Measurements from ENCODE around the gene AJAP1. TPM values are rescaled to one million over a fixed set of nuclear protein-coding genes. Genes with fewer than 3 reads are reported as not detected.

AJAP1 gene
- total RNA-seq, 1 donor from 2014 or later, result 0.35 TPM

DNA sequence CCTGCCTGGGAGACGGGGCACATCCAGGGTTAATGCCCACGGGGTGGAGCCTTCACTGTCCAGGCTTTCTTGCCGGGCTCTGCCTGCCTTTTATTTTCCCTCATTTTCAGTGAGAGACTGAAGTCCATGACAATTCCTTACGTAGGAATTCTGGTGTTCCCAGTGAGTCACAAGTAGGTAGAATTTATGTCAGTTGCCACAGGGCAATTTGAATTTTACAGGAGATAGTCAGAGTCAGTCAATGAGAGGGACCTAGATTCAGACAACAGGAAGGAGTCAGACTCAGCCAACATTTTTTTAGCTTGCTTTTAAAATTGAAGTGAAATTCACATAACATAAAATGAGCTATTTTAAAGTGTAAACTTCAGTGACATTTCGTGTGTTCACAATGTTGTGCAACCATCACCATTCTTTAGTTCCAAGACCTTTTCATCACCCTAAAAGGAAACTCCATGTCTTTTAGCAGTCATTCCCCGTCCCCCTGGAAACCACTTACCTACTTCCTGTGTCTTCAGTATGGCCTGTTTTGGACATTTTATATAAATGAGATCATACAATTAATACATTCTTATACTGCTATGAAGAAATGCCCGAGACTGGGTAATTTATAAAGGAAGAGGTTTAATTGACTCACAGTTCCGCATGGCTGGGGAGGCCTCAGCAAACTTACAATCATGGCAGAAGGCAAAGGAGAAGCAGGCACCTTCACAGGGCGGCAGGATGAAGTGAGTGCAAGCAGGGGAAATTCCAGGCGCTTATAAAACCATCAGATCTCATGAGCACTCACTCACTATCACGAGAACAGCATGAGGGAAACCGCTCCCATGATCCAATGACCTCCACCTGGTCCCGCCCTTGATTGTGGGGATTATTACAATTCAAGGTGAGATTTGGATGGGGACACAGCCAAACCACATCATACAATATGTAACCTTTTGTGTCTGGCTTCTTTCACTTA is 14.6 kb downstream of the AJAP1 start:
- H3K27me3 Mint-ChIP-seq (ENCODE audit: unreplicated experiment), result no peaks in the 10 kb centered on the region
- H3K27ac Mint-ChIP-seq (ENCODE audit: unreplicated experiment), result no peak overlapping the region
- no peaks in the 10 kb centered on the region for H3K36me3 Mint-ChIP-seq (ENCODE audit: unreplicated experiment)
- TF ChIP-seq, protein P1, sequence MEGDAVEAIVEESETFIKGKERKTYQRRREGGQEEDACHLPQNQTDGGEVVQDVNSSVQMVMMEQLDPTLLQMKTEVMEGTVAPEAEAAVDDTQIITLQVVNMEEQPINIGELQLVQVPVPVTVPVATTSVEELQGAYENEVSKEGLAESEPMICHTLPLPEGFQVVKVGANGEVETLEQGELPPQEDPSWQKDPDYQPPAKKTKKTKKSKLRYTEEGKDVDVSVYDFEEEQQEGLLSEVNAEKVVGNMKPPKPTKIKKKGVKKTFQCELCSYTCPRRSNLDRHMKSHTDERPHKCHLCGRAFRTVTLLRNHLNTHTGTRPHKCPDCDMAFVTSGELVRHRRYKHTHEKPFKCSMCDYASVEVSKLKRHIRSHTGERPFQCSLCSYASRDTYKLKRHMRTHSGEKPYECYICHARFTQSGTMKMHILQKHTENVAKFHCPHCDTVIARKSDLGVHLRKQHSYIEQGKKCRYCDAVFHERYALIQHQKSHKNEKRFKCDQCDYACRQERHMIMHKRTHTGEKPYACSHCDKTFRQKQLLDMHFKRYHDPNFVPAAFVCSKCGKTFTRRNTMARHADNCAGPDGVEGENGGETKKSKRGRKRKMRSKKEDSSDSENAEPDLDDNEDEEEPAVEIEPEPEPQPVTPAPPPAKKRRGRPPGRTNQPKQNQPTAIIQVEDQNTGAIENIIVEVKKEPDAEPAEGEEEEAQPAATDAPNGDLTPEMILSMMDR (IDR thresholded peaks at IDR 0.05), result no peak
- H3K4me1 Mint-ChIP-seq (ENCODE audit: unreplicated experiment), result peaks cover 3% of the 10 kb centered on the region
- no peaks in the 10 kb centered on the region for H3K9me3 Mint-ChIP-seq (ENCODE audit: unreplicated experiment)
- H3K4me3 Mint-ChIP-seq (ENCODE audit: unreplicated experiment), result no peak overlapping the region
- no peak for DNase-seq (ENCODE audit: extremely low spot score, unreplicated experiment)

DNA sequence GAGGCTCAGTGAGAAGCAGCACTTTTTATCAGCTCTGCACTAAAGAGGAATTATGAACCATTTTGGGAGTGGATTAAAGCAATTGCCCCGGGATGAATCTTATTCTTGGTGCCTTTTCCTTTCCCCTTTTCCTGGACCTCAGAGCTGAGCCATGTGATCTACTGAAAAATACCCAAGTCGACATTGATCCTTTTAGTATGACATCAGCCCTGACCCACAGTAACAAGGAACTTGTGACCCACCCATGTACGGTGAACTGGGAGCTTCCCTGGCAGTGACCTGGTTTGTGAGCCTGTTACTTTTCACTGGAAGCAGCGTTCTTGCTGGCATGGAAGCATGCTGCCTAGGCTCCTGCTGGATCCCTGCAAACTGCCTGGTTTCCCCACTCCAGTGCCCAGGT is 15.9 kb downstream of the AJAP1 start:
- H3K27ac Mint-ChIP-seq (ENCODE audit: unreplicated experiment), result no peak overlapping the region
- H3K4me1 Mint-ChIP-seq (ENCODE audit: unreplicated experiment), result peaks cover 3% of the 10 kb centered on the region
- H3K36me3 Mint-ChIP-seq (ENCODE audit: unreplicated experiment), result no peaks in the 10 kb centered on the region
- H3K27me3 Mint-ChIP-seq (ENCODE audit: unreplicated experiment), result no peaks in the 10 kb centered on the region
- TF ChIP-seq, protein P1 (IDR thresholded peaks at IDR 0.05), result no peak
- no peak for DNase-seq (ENCODE audit: extremely low spot score, unreplicated experiment)
- no peak overlapping the region for H3K4me3 Mint-ChIP-seq (ENCODE audit: unreplicated experiment)
- H3K9me3 Mint-ChIP-seq (ENCODE audit: unreplicated experiment), result peaks cover 3% of the 10 kb centered on the region

DNA sequence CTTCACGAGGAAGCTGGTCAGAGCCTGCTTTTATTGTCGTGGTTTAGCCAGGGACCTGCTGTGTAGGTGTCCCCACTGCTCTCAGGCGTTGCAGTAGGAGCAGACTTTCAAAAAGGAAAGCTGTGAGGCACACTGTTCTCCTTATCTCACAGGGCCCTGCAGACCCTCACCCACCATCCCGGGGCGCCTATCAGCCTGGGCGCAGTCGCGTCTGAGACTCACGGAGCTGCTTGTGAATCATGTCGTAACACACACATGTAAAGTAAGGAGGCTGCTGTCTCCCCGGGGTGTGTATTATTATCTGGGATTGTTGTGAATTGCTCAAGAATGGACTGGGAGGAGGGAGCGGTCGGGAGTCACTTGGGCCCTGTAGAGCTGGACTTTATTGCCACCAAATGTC is 17.4 kb downstream of the AJAP1 start:
- no peak for DNase-seq (ENCODE audit: extremely low spot score, unreplicated experiment)
- Mint-ChIP-seq H3K36me3 (ENCODE audit: unreplicated experiment) (no peaks in the 10 kb centered on the region), H3K27ac (ENCODE audit: unreplicated experiment) (no peak overlapping the region), H3K4me3 (ENCODE audit: unreplicated experiment) (no peak overlapping the region), H3K4me1 (ENCODE audit: unreplicated experiment) (peaks cover 3% of the 10 kb centered on the region), H3K9me3 (ENCODE audit: unreplicated experiment) (peaks cover 3% of the 10 kb centered on the region), H3K27me3 (ENCODE audit: unreplicated experiment) (no peaks in the 10 kb centered on the region)
- TF ChIP-seq, protein P1 (IDR thresholded peaks at IDR 0.05), result no peak

DNA sequence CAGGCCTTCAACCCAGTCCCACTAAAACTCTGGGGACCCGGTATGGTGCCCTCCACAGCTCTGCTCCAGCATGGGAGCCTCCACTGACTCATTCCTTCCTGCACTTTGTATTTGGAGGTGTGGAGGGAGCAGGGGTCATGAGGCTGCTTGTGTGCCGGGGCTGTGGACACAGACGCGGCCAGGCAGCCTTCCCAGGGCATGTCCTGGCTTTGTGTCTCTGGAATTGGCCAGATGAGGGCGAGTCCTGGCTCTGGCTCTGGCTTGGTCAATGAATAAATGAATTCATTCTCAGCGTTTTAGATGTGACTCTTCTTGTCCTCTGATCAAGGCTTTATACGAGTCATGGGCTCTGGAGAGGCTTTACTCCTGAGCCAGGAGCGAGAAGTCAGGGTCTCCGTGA is 19.1 kb downstream of the AJAP1 start:
- DNase-seq (ENCODE audit: extremely low spot score, unreplicated experiment), result no peak
- Mint-ChIP-seq H3K9me3 (ENCODE audit: unreplicated experiment) (peaks cover 11% of the 10 kb centered on the region), H3K27me3 (ENCODE audit: unreplicated experiment) (no peaks in the 10 kb centered on the region), H3K4me1 (ENCODE audit: unreplicated experiment) (peaks cover 3% of the 10 kb centered on the region), H3K27ac (ENCODE audit: unreplicated experiment) (no peak overlapping the region), H3K36me3 (ENCODE audit: unreplicated experiment) (no peaks in the 10 kb centered on the region), H3K4me3 (ENCODE audit: unreplicated experiment) (no peak overlapping the region)
- TF ChIP-seq, protein P1 (IDR thresholded peaks at IDR 0.05), result no peak

DNA sequence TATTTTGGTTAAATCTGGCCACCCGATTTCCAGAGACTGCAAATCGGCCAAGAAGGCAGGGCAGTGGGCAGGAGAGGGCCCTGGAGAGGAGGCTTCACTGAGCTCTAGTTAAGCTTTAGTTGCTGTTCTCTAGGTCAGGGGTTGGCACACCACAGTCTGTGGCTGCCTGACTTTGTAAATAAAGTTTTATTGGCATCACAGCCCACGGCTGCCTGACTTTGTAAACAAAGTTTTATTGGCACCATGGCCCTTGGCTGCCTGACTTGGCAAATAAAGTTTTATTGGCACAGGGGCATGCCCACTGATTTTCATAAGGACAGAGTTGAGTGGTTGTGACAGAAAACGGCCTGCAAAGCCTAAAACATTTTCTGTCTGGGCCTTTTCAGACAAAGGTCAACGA is 19.7 kb downstream of the AJAP1 start:
- TF ChIP-seq, protein P1 (IDR thresholded peaks at IDR 0.05), result no peak
- Mint-ChIP-seq H3K9me3 (ENCODE audit: unreplicated experiment) (peaks cover 18% of the 10 kb centered on the region), H3K4me1 (ENCODE audit: unreplicated experiment) (peaks cover 2% of the 10 kb centered on the region), H3K36me3 (ENCODE audit: unreplicated experiment) (no peaks in the 10 kb centered on the region), H3K27ac (ENCODE audit: unreplicated experiment) (no peak overlapping the region), H3K4me3 (ENCODE audit: unreplicated experiment) (no peak overlapping the region), H3K27me3 (ENCODE audit: unreplicated experiment) (no peaks in the 10 kb centered on the region)
- DNase-seq (ENCODE audit: extremely low spot score, unreplicated experiment), result no peak

Measured in osteocyte (in vitro differentiated cells).